Measurements from ENCODE around the gene WIZ.

- no peak for TF ChIP-seq CTCF (IDR thresholded peaks at IDR 0.05; ENCODE audit: low read depth, low read length, poor library complexity, severe bottlenecking)
- TF ChIP-seq EZH2phosphoT487 (IDR thresholded peaks at IDR 0.05; ENCODE audit: borderline replicate concordance, low read length): no peak
Measured at GRCh38 chr19:15427350-15427700, 22.4 kb downstream of the WIZ start.

Measured in DOHH2 (cell line).